Caco-2 (cell line): ENCODE results near the gene TMEM98. TPM values are rescaled to one million over a fixed set of nuclear protein-coding genes. Genes with fewer than 3 reads are reported as not detected.
A peak's percentile ranks its signal among the peaks of the same experiment; 100 is the strongest.

Source experiments
- BruUV-seq: library from RNA; stranded (reverse); fragments of 400-500 nt; replicated peaks from 2 replicates; lab custom pipeline; 2021; lab: Mats Ljungman, UMichigan
- CTCF ChIA-PET: fragments of 300-600 bp; sonication (Branson Sonifier 250); formaldehyde crosslinking; loops from one replicate; lab custom pipeline; 2022; ENCODE audit warnings: antibody characterized with exemption; lab: Charles Lee
- POLR2A ChIA-PET: fragments of 300-600 bp; sonication (Branson Sonifier 250); formaldehyde crosslinking; loops from one replicate; lab custom pipeline; 2022; ENCODE audit warnings: antibody characterized with exemption; lab: Charles Lee
- DNase-seq, 2 experiments: peaks; one replicate each; pipeline versions ENCODE4 v3.0.0 to v3.0.0-alpha.2; 2020 to 2022
- H3K27me3 ChIP-seq: replicated peaks from 2 replicates; pipeline ENCODE4 v1.6.0; 2011; ENCODE audit warnings: low read length; ENCODE audit not compliant: control insufficient read depth, insufficient read depth
- H3K36me3 ChIP-seq: 2 replicates; pipeline ENCODE4 v1.5.1; 2011; ENCODE audit warnings: low read length; ENCODE audit not compliant: control insufficient read depth, insufficient read depth
- H3K4me1 ChIP-seq: fragments of 250-450 bp; sonication (Bioruptor Pico); 2 replicates; pipeline ENCODE4 v1.5.1; 2020; ENCODE audit warnings: mild to moderate bottlenecking
- H3K4me3 ChIP-seq: 2 replicates; pipeline ENCODE4 v1.5.1; 2011; ENCODE audit warnings: low read depth, mild to moderate bottlenecking, control low read depth, low read length
- H3K9me3 ChIP-seq: fragments of 250-450 bp; sonication (Bioruptor Pico); 2 replicates; pipeline ENCODE4 v1.5.1; 2020; ENCODE audit warnings: mild to moderate bottlenecking, moderate library complexity
- H3K27ac Mint-ChIP-seq: one replicate; pipeline ENCODE4 v1.8.0; 2022; ENCODE audit warnings: mixed read lengths; ENCODE audit not compliant: unreplicated experiment
- H3K27me3 Mint-ChIP-seq: one replicate; pipeline ENCODE4 v1.8.0; 2022; ENCODE audit warnings: mixed read lengths; ENCODE audit not compliant: insufficient read depth, unreplicated experiment
- H3K36me3 Mint-ChIP-seq: one replicate; pipeline ENCODE4 v1.8.0; 2022; ENCODE audit warnings: mild to moderate bottlenecking, mixed read lengths; ENCODE audit not compliant: insufficient read depth, unreplicated experiment
- H3K4me1 Mint-ChIP-seq: one replicate; pipeline ENCODE4 v1.8.0; 2022; ENCODE audit warnings: low read depth, mixed read lengths; ENCODE audit not compliant: unreplicated experiment
- H3K4me3 Mint-ChIP-seq: one replicate; pipeline ENCODE4 v1.8.0; 2022; ENCODE audit warnings: mild to moderate bottlenecking, moderate library complexity, mixed read lengths; ENCODE audit not compliant: unreplicated experiment
- H3K9me3 Mint-ChIP-seq: one replicate; pipeline ENCODE4 v1.8.0; 2022; ENCODE audit warnings: mixed read lengths; ENCODE audit not compliant: unreplicated experiment
- intact Hi-C: fragments of 100-400 bp; cut with micrococcal nuclease; formaldehyde crosslinking; loops from one replicate; pipeline ENCODE4 v1.10.0; 2022; ENCODE audit not compliant: unreplicated experiment
- total RNA-seq: library from RNA; stranded (reverse); gene quantifications from 2 replicates; pipeline ENCODE4 v1.2.3, GENCODE V29; 2022
- TF ChIP-seq, protein P1 (sequence below), 2 experiments: fragments of 200-600 bp in 1 of 2; IDR thresholded peaks; 1 replicate in 1 of 2; 2 replicates in 1 of 2; pipeline versions ENCODE4 v1.5.1 to v1.8.0; 2011 to 2022; ENCODE audit warnings: antibody characterized with exemption in 1 of 2, control low read depth in 1 of 2, inconsistent platforms in 1 of 2, low read depth in 1 of 2, low read length in 1 of 2, mild to moderate bottlenecking in 1 of 2, moderate library complexity in 1 of 2; ENCODE audit not compliant: insufficient read depth in 1 of 2, severe bottlenecking in 1 of 2, unreplicated experiment in 1 of 2

TMEM98 gene
- total RNA-seq, 1 experiment from 2014 or later: 229 TPM

DNA sequence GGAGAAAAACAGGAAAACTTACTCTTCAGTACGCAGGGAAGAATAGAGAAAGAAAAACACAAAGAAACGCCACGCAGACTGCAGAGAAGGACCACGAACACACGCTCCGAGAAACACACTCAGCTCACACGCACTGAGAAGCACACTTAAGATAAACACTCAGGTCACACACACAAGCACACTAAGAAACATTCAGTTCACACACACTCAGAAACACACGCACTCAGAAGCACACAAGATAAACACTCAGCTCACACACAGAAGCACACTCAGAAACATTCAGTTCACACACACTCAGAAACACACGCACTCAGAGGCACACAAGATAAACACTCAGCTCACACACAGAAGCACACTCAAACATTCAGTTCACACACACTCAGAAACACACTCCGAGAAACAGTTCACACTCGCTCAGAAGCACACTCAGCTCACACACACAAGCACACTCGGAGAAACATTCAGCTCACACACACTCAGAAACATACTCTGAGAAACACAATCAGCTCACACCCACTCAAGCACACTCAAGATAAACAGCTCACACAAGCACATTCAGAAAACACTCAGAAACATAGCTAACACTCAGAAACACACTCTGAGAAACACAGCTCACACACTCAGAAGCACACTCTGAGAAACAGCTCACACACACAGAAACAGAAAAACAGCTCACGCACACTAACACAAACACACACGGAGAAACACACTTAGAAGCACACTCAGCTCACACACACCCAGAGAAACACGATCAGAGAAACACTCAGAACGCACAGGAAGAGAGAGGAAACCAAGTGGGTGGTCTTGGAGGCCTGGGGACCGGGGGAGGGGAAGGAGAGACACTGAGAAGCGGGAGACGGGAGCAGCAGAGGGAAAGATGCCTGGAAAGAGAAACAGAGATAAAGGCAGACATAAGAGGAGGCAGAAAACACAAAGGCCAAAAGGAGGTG, 908 bp downstream of the TMEM98 start:
- Mint-ChIP-seq H3K4me3 (no peak overlapping the region), H3K36me3 (peaks cover 24% of the 10 kb centered on the region), H3K27me3 (no peaks in the 10 kb centered on the region), H3K4me1 (no peaks in the 10 kb centered on the region), H3K27ac (no peak overlapping the region), H3K9me3 (no peaks in the 10 kb centered on the region)
- no peak for DNase-seq
- Histone ChIP-seq H3K36me3 (peaks cover 2% of the 10 kb centered on the region), H3K27me3 (no peaks in the 10 kb centered on the region), H3K9me3 (no peaks in the 10 kb centered on the region), H3K4me1 (peaks cover 23% of the 10 kb centered on the region), H3K4me3 (peak overlapping the region; percentile 77)
- TF ChIP-seq, protein P1, sequence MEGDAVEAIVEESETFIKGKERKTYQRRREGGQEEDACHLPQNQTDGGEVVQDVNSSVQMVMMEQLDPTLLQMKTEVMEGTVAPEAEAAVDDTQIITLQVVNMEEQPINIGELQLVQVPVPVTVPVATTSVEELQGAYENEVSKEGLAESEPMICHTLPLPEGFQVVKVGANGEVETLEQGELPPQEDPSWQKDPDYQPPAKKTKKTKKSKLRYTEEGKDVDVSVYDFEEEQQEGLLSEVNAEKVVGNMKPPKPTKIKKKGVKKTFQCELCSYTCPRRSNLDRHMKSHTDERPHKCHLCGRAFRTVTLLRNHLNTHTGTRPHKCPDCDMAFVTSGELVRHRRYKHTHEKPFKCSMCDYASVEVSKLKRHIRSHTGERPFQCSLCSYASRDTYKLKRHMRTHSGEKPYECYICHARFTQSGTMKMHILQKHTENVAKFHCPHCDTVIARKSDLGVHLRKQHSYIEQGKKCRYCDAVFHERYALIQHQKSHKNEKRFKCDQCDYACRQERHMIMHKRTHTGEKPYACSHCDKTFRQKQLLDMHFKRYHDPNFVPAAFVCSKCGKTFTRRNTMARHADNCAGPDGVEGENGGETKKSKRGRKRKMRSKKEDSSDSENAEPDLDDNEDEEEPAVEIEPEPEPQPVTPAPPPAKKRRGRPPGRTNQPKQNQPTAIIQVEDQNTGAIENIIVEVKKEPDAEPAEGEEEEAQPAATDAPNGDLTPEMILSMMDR (IDR thresholded peaks at IDR 0.05; ENCODE audit: insufficient read depth in 1 of 2, low read depth in 1 of 2, low read length in 1 of 2, severe bottlenecking in 1 of 2, unreplicated experiment in 1 of 2): no peak
- intact Hi-C loops: loop anchor here (2.0 to 5.0 kb wide), 3 partner anchors 14 to 147 kb away; partner anchors contain the start of gene MYO1D
- POLR2A ChIA-PET: interaction anchor here (0.7 to 1.8 kb wide), 2 partner anchors 8 to 15 kb away, joined by 3 to 4 read pairs; no protein-coding TSS in a partner anchor
- CTCF ChIA-PET: interaction anchor here (2.5 kb wide), 1 partner anchor 19 kb away, joined by 8 read pairs; no protein-coding TSS in a partner anchor
- TSS peak; percentile 83 for BruUV-seq

GRCh38 chr17:32929588-32929987, 1.6 kb downstream of the TMEM98 start:
- peaks cover 23% of the 10 kb centered on the region for H3K4me1 ChIP-seq
- intact Hi-C loops: loop anchor here (2.0 to 5.0 kb wide), 3 partner anchors 13 to 147 kb away; partner anchors contain the start of gene MYO1D
- no peaks in the 10 kb centered on the region for H3K27me3 Mint-ChIP-seq
- ChIA-PET CTCF (interaction anchor here (2.5 kb wide), 1 partner anchor 20 kb away, joined by 8 read pairs; no protein-coding TSS in a partner anchor), POLR2A (interaction anchor here (1.8 kb wide), 1 partner anchor 15 kb away, joined by 4 read pairs; no protein-coding TSS in a partner anchor)
- H3K27ac Mint-ChIP-seq: no peak overlapping the region
- DNase-seq: no peak
- peaks cover 3% of the 10 kb centered on the region for H3K36me3 ChIP-seq
- H3K9me3 Mint-ChIP-seq: no peaks in the 10 kb centered on the region
- BruUV-seq: no TSS peak
- H3K9me3 ChIP-seq: no peaks in the 10 kb centered on the region
- H3K4me3 Mint-ChIP-seq: no peak overlapping the region
- TF ChIP-seq, protein P1 (IDR thresholded peaks at IDR 0.05; ENCODE audit: insufficient read depth in 1 of 2, low read depth in 1 of 2, low read length in 1 of 2, severe bottlenecking in 1 of 2, unreplicated experiment in 1 of 2): no peak
- H3K27me3 ChIP-seq: no peaks in the 10 kb centered on the region
- peaks cover 29% of the 10 kb centered on the region for H3K36me3 Mint-ChIP-seq
- H3K4me3 ChIP-seq: no peak overlapping the region
- H3K4me1 Mint-ChIP-seq: no peaks in the 10 kb centered on the region

GRCh38 chr17:32930512-32930911, 2.6 kb downstream of the TMEM98 start:
- Mint-ChIP-seq H3K9me3 (no peaks in the 10 kb centered on the region), H3K4me3 (no peak overlapping the region), H3K27ac (no peak overlapping the region), H3K4me1 (no peaks in the 10 kb centered on the region), H3K36me3 (peaks cover 32% of the 10 kb centered on the region), H3K27me3 (no peaks in the 10 kb centered on the region)
- TF ChIP-seq, protein P1 (IDR thresholded peaks at IDR 0.05; ENCODE audit: insufficient read depth in 1 of 2, low read depth in 1 of 2, low read length in 1 of 2, severe bottlenecking in 1 of 2, unreplicated experiment in 1 of 2): no peak
- H3K36me3 ChIP-seq: peaks cover 3% of the 10 kb centered on the region
- no peak for DNase-seq
- H3K9me3 ChIP-seq: no peaks in the 10 kb centered on the region
- BruUV-seq: no TSS peak
- H3K27me3 ChIP-seq: no peaks in the 10 kb centered on the region
- ChIA-PET CTCF (no interaction called here), POLR2A (no interaction called here)
- intact Hi-C loops: no loop called here
- H3K4me3 ChIP-seq: no peak overlapping the region
- H3K4me1 ChIP-seq: peaks cover 23% of the 10 kb centered on the region
